Lung (tissue), 12 donors: ENCODE results near the gene NNMT. TPM values are rescaled to one million over a fixed set of nuclear protein-coding genes. Genes with fewer than 3 reads are reported as not detected.

Experiments
- ATAC-seq: fragments of 200-7000 bp; cut with Tn5 transposase; one replicate; pipeline ENCODE4 v1.9.1; 2020; ENCODE audit warnings: moderate number of reproducible peaks; ENCODE audit not compliant: insufficient read depth, low FRiP score
- DNase-seq, 3 donors: peaks; one replicate each; pipeline ENCODE4 v3.0.0-alpha.2; 2013 to 2017
- H3K27ac ChIP-seq, 2 donors: one replicate each; pipeline ENCODE4 v1.5.1; 2013; ENCODE audit warnings: mild to moderate bottlenecking in 2 of 2, moderate library complexity in 2 of 2, control low read depth in 1 of 2, inconsistent platforms in 1 of 2, low read depth in 1 of 2, low read length in 1 of 2
- H3K27me3 ChIP-seq, 3 donors: one replicate each; pipeline ENCODE4 v1.5.1; 2013; ENCODE audit warnings: low read length in 2 of 3; ENCODE audit not compliant: control insufficient read depth in 3 of 3, insufficient read depth in 3 of 3
- H3K36me3 ChIP-seq, 4 donors: one replicate each; pipeline ENCODE4 v1.5.1; 2013; ENCODE audit warnings: low read length in 4 of 4, mild to moderate bottlenecking in 1 of 4, moderate library complexity in 1 of 4; ENCODE audit not compliant: control insufficient read depth in 4 of 4, insufficient read depth in 4 of 4
- H3K4me1 ChIP-seq, 5 donors: one replicate each; pipeline ENCODE4 v1.5.1; 2013; ENCODE audit warnings: low read length in 5 of 5, mild to moderate bottlenecking in 2 of 5, moderate library complexity in 1 of 5; ENCODE audit not compliant: control insufficient read depth in 5 of 5, insufficient read depth in 5 of 5
- H3K4me3 ChIP-seq: one replicate; pipeline ENCODE4 v1.5.1; 2013; ENCODE audit warnings: mild to moderate bottlenecking, control low read depth, moderate library complexity
- H3K9ac ChIP-seq, 2 donors: one replicate each; pipeline ENCODE4 v1.5.1; 2013; ENCODE audit warnings: low read length in 2 of 2, control low read depth in 1 of 2; ENCODE audit not compliant: insufficient read depth in 1 of 2
- H3K9me3 ChIP-seq, 4 donors: one replicate each; pipeline ENCODE4 v1.5.1; 2013; ENCODE audit warnings: low read length in 3 of 4, mild to moderate bottlenecking in 1 of 4, moderate library complexity in 1 of 4; ENCODE audit not compliant: control insufficient read depth in 4 of 4, insufficient read depth in 3 of 4
- WGBS, 2 donors: extraction: QIAGEN DNeasy Blood & Tissue Kit; methylation state at CpG; one replicate each; pipeline ENCODE4 v1.1.7; 2013; 5-methylcytosine and 5-hydroxymethylcytosine counted together
- polyA plus RNA-seq, 2 donors: library from polyadenylated mRNA; stranded (reverse); fragments of 200-250 nt; gene quantifications; one replicate each; pipeline ENCODE4 v1.2.1, GENCODE V29; 2013
- total RNA-seq, 2 donors: library from RNA; depleted of rRNA in 1 of 2; stranded (reverse); fragments of >200 nt in 1 of 2; gene quantifications; one replicate each; pipeline ENCODE4 v1.2.1, GENCODE V29; 2014 to 2021
- TF ChIP-seq, protein P1 (sequence below): IDR thresholded peaks from 2 replicates; pipeline ENCODE4 v1.5.1; 2012; ENCODE audit warnings: mild to moderate bottlenecking; ENCODE audit errors: control extremely low read depth, extremely low read depth
- donor health status: control.
- donor health status: control.
- donor health status: Bipolar disorder and iron deficiency.
- donor health status: healthy.
- donor health status: DM: yes; HTN: yes; CAD: no.

Gene NNMT
- total and polyA plus RNA-seq, 4 donors, result 15.4 to 523 (median 345) TPM

- peaks cover 0 to 3% (median 0%) of the 10 kb centered on the region in 5 donors for H3K4me1 ChIP-seq
- H3K36me3 ChIP-seq, result peaks cover 0 to 4% (median under 1%) of the 10 kb centered on the region in 4 donors
- TF ChIP-seq, protein P1, sequence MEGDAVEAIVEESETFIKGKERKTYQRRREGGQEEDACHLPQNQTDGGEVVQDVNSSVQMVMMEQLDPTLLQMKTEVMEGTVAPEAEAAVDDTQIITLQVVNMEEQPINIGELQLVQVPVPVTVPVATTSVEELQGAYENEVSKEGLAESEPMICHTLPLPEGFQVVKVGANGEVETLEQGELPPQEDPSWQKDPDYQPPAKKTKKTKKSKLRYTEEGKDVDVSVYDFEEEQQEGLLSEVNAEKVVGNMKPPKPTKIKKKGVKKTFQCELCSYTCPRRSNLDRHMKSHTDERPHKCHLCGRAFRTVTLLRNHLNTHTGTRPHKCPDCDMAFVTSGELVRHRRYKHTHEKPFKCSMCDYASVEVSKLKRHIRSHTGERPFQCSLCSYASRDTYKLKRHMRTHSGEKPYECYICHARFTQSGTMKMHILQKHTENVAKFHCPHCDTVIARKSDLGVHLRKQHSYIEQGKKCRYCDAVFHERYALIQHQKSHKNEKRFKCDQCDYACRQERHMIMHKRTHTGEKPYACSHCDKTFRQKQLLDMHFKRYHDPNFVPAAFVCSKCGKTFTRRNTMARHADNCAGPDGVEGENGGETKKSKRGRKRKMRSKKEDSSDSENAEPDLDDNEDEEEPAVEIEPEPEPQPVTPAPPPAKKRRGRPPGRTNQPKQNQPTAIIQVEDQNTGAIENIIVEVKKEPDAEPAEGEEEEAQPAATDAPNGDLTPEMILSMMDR, result no peak
- H3K4me3 ChIP-seq, result no peak overlapping the region
- DNase-seq (no peak), ATAC-seq (no peak)
- 68 to 70% methylated on average over 2 of the region's 2 CpGs for WGBS, 2 donors
- H3K9ac ChIP-seq, result no peak overlapping the region
- H3K27me3 ChIP-seq, result peaks cover 0 to 9% (median 9%) of the 10 kb centered on the region in 3 donors
- peaks cover 0 to 2% (median 0%) of the 10 kb centered on the region in 4 donors for H3K9me3 ChIP-seq
- H3K27ac ChIP-seq, result no peak overlapping the region
Measured at GRCh38 chr11:114269498-114269897, 26.7 kb upstream of the NNMT start.

DNA sequence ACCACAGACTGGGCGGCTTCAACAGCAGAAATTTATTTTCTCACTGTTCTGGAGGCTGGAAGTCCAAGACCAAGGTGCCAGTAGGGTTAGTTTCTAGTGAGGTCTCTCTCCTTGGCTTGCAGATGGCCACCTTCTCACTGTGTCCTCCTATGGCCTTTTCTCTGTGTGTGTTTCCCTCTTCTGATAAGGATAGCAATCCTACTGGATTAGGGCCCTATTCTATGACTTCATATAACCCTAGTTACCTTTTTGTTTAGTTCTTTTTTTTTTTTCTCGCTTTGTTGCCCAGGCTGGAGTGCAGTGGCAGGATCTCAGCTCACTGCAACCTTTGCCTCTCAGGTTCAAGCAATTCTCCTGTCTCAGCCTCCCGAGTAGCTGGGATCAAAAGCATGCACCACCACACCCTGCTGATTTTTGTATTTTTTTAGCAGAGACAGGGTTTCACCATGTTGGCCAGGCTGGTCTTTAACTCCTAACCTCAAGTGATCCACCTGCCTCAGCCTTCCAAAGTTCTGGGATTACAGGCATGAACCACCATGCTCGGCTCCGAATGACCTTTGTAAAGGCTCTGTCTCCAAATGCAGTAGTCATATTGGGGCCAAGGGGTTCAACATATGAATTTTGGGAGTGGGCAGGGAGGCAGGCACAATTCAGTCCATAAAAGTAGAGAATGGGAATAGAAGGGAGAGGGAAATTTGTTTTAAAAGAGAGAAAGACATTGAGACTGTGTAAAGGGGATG, 25.5 kb upstream of the NNMT start:
- 96 to 97% methylated on average over 5 of the region's 5 CpGs for WGBS, 2 donors
- H3K27me3 ChIP-seq, result peaks cover 0 to 11% (median 10%) of the 10 kb centered on the region in 3 donors
- H3K27ac ChIP-seq, result no peak overlapping the region
- TF ChIP-seq, protein P1, result no peak
- no peak overlapping the region for H3K9ac ChIP-seq
- no peak overlapping the region for H3K4me3 ChIP-seq
- peaks cover 0 to 2% (median 0%) of the 10 kb centered on the region in 4 donors for H3K9me3 ChIP-seq
- peaks cover 0 to 4% (median under 1%) of the 10 kb centered on the region in 4 donors for H3K36me3 ChIP-seq
- no peak for ATAC-seq
- H3K4me1 ChIP-seq, result peaks cover 0 to 3% (median 0%) of the 10 kb centered on the region in 5 donors
- no peak for DNase-seq

- TF ChIP-seq, protein P1, result no peak
- no peak overlapping the region for H3K4me3 ChIP-seq
- no peak for ATAC-seq
- peaks cover 0 to 3% (median 0%) of the 10 kb centered on the region in 5 donors for H3K4me1 ChIP-seq
- no peak for DNase-seq
- peaks cover 0 to 4% (median under 1%) of the 10 kb centered on the region in 4 donors for H3K36me3 ChIP-seq
- H3K27me3 ChIP-seq, result peaks cover 0 to 11% (median 10%) of the 10 kb centered on the region in 3 donors
- 66 to 79% methylated on average over 2 of the region's 2 CpGs for WGBS, 2 donors
- peaks cover 0 to 2% (median 0%) of the 10 kb centered on the region in 4 donors for H3K9me3 ChIP-seq
- no peak overlapping the region for H3K9ac ChIP-seq
- H3K27ac ChIP-seq, result no peak overlapping the region
Measured at GRCh38 chr11:114271316-114271715, 24.9 kb upstream of the NNMT start.
